GM23248 (cell line): Measurements from ENCODE around the gene RBM5.

ENCODE experiments used
- EZH2 ChIP-seq: fragments of 200-600 bp; sonication (generic); IDR thresholded peaks from 2 replicates; pipeline ENCODE4 v1.6.1; 2018; ENCODE audit warnings: antibody characterized with exemption, mild to moderate bottlenecking; ENCODE audit not compliant: insufficient read depth, poor library complexity, severe bottlenecking
- EZH2phosphoT487 ChIP-seq: fragments of 200-600 bp; sonication (generic); IDR thresholded peaks from 2 replicates; pipeline ENCODE4 v1.6.1; 2018; ENCODE audit warnings: antibody characterized with exemption, moderate library complexity, mild to moderate bottlenecking, low read depth; ENCODE audit not compliant: insufficient read depth

DNA sequence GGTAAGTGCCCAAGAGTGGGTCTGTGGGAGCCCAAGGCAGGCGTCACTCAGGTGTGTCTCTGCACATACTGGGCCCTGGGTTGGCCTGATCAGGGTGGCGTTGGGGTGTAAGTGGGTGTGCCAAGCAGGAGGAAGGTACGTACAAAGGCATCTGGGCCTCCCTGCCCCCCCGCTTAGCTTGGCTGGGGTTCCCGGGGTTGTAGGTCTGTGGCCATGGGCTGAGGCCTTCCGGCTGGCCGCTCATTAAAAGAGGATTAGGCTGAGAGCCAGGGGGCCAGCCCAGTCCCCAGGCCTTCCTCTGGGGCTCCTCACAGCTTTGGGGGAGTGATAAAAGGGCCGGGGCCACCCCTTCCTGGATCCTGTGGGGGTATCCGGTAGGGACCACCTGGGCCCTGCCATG, 79.7 kb downstream of the RBM5 start:
- TF ChIP-seq EZH2 = no peak
- TF ChIP-seq EZH2phosphoT487 = no peak
